Stimulated activated CD8-positive, alpha-beta memory T cell treated with anti-CD3 and anti-CD28 coated beads, Interleukin-12 subunit alpha, Interleukin-12 subunit beta, amount 100 ng/mL, for 4 hours (primary cell): ENCODE data around the gene ITGA1.
"Not testable (repeated sequence)": the region's sequence is repeated elsewhere in the genome, so short reads cannot be mapped to it uniquely, and the experiment has no call there.

Source experiments
- DNase-seq: peaks from one replicate; pipeline ENCODE4 v3.0.0-alpha.2; 2020; ENCODE audit warnings: low read depth

Gene ITGA1

GRCh38 chr5:52801329-52801728, 13.6 kb downstream of the ITGA1 start:
- no peak for DNase-seq

- DNase-seq: no peak
These were observed 14.7 kb downstream of the ITGA1 start for GRCh38 chr5:52802272-52802973.

- DNase-seq: no peak
These were observed 15.2 kb downstream of the ITGA1 start for GRCh38 chr5:52802974-52803336.

GRCh38 chr5:52804387-52804791, 16.7 kb downstream of the ITGA1 start:
- DNase-seq: no peak

- DNase-seq: no peak
These were observed 17.3 kb downstream of the ITGA1 start for GRCh38 chr5:52804981-52805380.

- DNase-seq: no peak
These were observed 17.9 kb downstream of the ITGA1 start for GRCh38 chr5:52805615-52806014.

- no peak for DNase-seq
These were observed 19.3 kb downstream of the ITGA1 start for GRCh38 chr5:52807037-52807436.

GRCh38 chr5:52807723-52808122, 20.0 kb downstream of the ITGA1 start:
- no peak for DNase-seq

GRCh38 chr5:52808316-52808901, 20.7 kb downstream of the ITGA1 start:
- no peak for DNase-seq

- no peak for DNase-seq
These were observed 22.2 kb downstream of the ITGA1 start for GRCh38 chr5:52809884-52810283.

- no peak for DNase-seq
These were observed 22.7 kb downstream of the ITGA1 start for GRCh38 chr5:52810426-52810825.

GRCh38 chr5:52811067-52811749, 23.5 kb downstream of the ITGA1 start:
- DNase-seq: no peak

GRCh38 chr5:52814352-52815148, 26.8 kb downstream of the ITGA1 start:
- DNase-seq: no peak

GRCh38 chr5:52817818-52818217, 30.1 kb downstream of the ITGA1 start:
- DNase-seq: no peak

- no peak for DNase-seq
These were observed 30.6 kb downstream of the ITGA1 start for GRCh38 chr5:52818360-52818759.

GRCh38 chr5:52818807-52819206, 31.1 kb downstream of the ITGA1 start:
- not testable (repeated sequence) for DNase-seq

- DNase-seq: no peak
These were observed 34.2 kb downstream of the ITGA1 start for GRCh38 chr5:52821901-52822300.

GRCh38 chr5:52822437-52822836, 34.7 kb downstream of the ITGA1 start:
- no peak for DNase-seq

- DNase-seq: no peak
These were observed 37.1 kb downstream of the ITGA1 start for GRCh38 chr5:52824827-52825226.

- DNase-seq: no peak
These were observed 38.1 kb downstream of the ITGA1 start for GRCh38 chr5:52825826-52826225.

GRCh38 chr5:52827815-52828214, 40.1 kb downstream of the ITGA1 start:
- DNase-seq: no peak

- no peak for DNase-seq
These were observed 41.9 kb downstream of the ITGA1 start for GRCh38 chr5:52829664-52830063.

GRCh38 chr5:52830650-52831049, 42.9 kb downstream of the ITGA1 start:
- DNase-seq: no peak
